ENCODE results near the gene EHD4.

EHD4 gene

GRCh38 chr15:41854443-41854842 is 117.9 kb downstream of the EHD4 start:
- no peak overlapping the region for H3K27ac ChIP-seq (ENCODE audit: low read length)
- no peaks in the 10 kb centered on the region for H3K9me3 ChIP-seq (replicated peaks; ENCODE audit: insufficient read depth, low read length)
- H3K9ac ChIP-seq (ENCODE audit: low read length): no peak overlapping the region
- H3K4me1 ChIP-seq (ENCODE audit: low read length): peaks cover 7% of the 10 kb centered on the region; the same call in 1 of the 2 replicates
- no peak overlapping the region for H2AFZ ChIP-seq (ENCODE audit: low read length)
- H3K4me2 ChIP-seq (ENCODE audit: low read depth, low read length): no peak overlapping the region
- TF ChIP-seq CTCF (IDR thresholded peaks at IDR 0.05; ENCODE audit: low read length) (no peak), EZH2 (optimal IDR thresholded peaks at IDR 0.05; ENCODE audit: low read depth, low read length) (no peak), EZH2phosphoT487 (IDR thresholded peaks at IDR 0.05; ENCODE audit: low read length) (no peak)
- DNase-seq: no peak
- H3K27me3 ChIP-seq (replicated peaks; ENCODE audit: insufficient read depth, low read length): no peaks in the 10 kb centered on the region; the same call in 1 of the 2 replicates
- no peaks in the 10 kb centered on the region for H3K79me2 ChIP-seq (ENCODE audit: low read length)
- no peaks in the 10 kb centered on the region for H3F3A ChIP-seq (ENCODE audit: insufficient read depth, low read length)
- H3K4me3 ChIP-seq (ENCODE audit: low read length): no peak overlapping the region
- no peaks in the 10 kb centered on the region for H4K20me1 ChIP-seq (ENCODE audit: insufficient read depth, low read length)
- no peaks in the 10 kb centered on the region for H3K36me3 ChIP-seq (replicated peaks; ENCODE audit: insufficient read depth, low read length)
- H3K9me2 ChIP-seq (replicated peaks; ENCODE audit: insufficient read depth, low read length): no peaks in the 10 kb centered on the region

- Histone ChIP-seq H3K9me2 (replicated peaks; ENCODE audit: insufficient read depth, low read length) (no peaks in the 10 kb centered on the region), H3K36me3 (replicated peaks; ENCODE audit: insufficient read depth, low read length) (no peaks in the 10 kb centered on the region)
Observed at GRCh38 chr15:41853831-41854230, 118.5 kb downstream of the EHD4 start.

GRCh38 chr15:41852736-41853590 is 119.4 kb downstream of the EHD4 start:
- Histone ChIP-seq H4K20me1 (ENCODE audit: insufficient read depth, low read length) (no peaks in the 10 kb centered on the region), H3K27me3 (replicated peaks; ENCODE audit: insufficient read depth, low read length) (no peaks in the 10 kb centered on the region; the same call in 1 of the 2 replicates), H3K9me3 (replicated peaks; ENCODE audit: insufficient read depth, low read length) (no peaks in the 10 kb centered on the region), H3K9ac (ENCODE audit: low read length) (no peak overlapping the region), H2AFZ (ENCODE audit: low read length) (no peak overlapping the region), H3K4me1 (ENCODE audit: low read length) (peaks cover 7% of the 10 kb centered on the region; the same call in 1 of the 2 replicates), H3K4me2 (ENCODE audit: low read depth, low read length) (no peak overlapping the region), H3K79me2 (ENCODE audit: low read length) (no peaks in the 10 kb centered on the region), H3K4me3 (ENCODE audit: low read length) (no peak overlapping the region), H3K36me3 (replicated peaks; ENCODE audit: insufficient read depth, low read length) (no peaks in the 10 kb centered on the region), H3K27ac (ENCODE audit: low read length) (no peak overlapping the region), H3F3A (ENCODE audit: insufficient read depth, low read length) (no peaks in the 10 kb centered on the region), H3K9me2 (replicated peaks; ENCODE audit: insufficient read depth, low read length) (no peaks in the 10 kb centered on the region)
- DNase-seq: no peak
- TF ChIP-seq EZH2phosphoT487 (IDR thresholded peaks at IDR 0.05; ENCODE audit: low read length) (no peak), EZH2 (optimal IDR thresholded peaks at IDR 0.05; ENCODE audit: low read depth, low read length) (no peak), CTCF (IDR thresholded peaks at IDR 0.05; ENCODE audit: low read length) (no peak)

More at GRCh38 chr15:41853831-41854230, 118.5 kb downstream of the EHD4 start:
- Histone ChIP-seq H3K79me2 (ENCODE audit: low read length) (no peaks in the 10 kb centered on the region), H3F3A (ENCODE audit: insufficient read depth, low read length) (no peaks in the 10 kb centered on the region), H3K27me3 (replicated peaks; ENCODE audit: insufficient read depth, low read length) (no peaks in the 10 kb centered on the region; the same call in 1 of the 2 replicates), H4K20me1 (ENCODE audit: insufficient read depth, low read length) (no peaks in the 10 kb centered on the region), H3K4me3 (ENCODE audit: low read length) (no peak overlapping the region), H3K4me2 (ENCODE audit: low read depth, low read length) (no peak overlapping the region), H3K9me3 (replicated peaks; ENCODE audit: insufficient read depth, low read length) (no peaks in the 10 kb centered on the region), H3K27ac (ENCODE audit: low read length) (no peak overlapping the region), H3K9ac (ENCODE audit: low read length) (no peak overlapping the region), H2AFZ (ENCODE audit: low read length) (no peak overlapping the region), H3K4me1 (ENCODE audit: low read length) (peaks cover 7% of the 10 kb centered on the region; the same call in 1 of the 2 replicates)
- DNase-seq: no peak
- TF ChIP-seq EZH2phosphoT487 (IDR thresholded peaks at IDR 0.05; ENCODE audit: low read length) (no peak), EZH2 (optimal IDR thresholded peaks at IDR 0.05; ENCODE audit: low read depth, low read length) (no peak), CTCF (IDR thresholded peaks at IDR 0.05; ENCODE audit: low read length) (no peak)

Data from MM.1S (cell line).